ENCODE results near the gene PPP4R4. TPM values are rescaled to one million over a fixed set of nuclear protein-coding genes. Genes with fewer than 3 reads are reported as not detected.

PPP4R4 gene
- total RNA-seq, 1 experiment from 2014 or later, result not detected

GRCh38 chr14:94237046-94237445, 62.9 kb downstream of the PPP4R4 start:
- H3F3A ChIP-seq (ENCODE audit: insufficient read depth, low read depth), result no peaks in the 10 kb centered on the region
- no peaks in the 10 kb centered on the region for H3K4me1 ChIP-seq (replicated peaks; ENCODE audit: insufficient read depth)
- H3K36me3 ChIP-seq (ENCODE audit: low read depth), result no peaks in the 10 kb centered on the region
- H4K20me1 ChIP-seq (ENCODE audit: insufficient read depth), result no peaks in the 10 kb centered on the region
- no peaks in the 10 kb centered on the region for H3K9me2 ChIP-seq (ENCODE audit: insufficient read depth)
- H2AFZ ChIP-seq, result no peak overlapping the region
- CTCF ChIA-PET, result no interaction called here
- TF ChIP-seq, protein P1, sequence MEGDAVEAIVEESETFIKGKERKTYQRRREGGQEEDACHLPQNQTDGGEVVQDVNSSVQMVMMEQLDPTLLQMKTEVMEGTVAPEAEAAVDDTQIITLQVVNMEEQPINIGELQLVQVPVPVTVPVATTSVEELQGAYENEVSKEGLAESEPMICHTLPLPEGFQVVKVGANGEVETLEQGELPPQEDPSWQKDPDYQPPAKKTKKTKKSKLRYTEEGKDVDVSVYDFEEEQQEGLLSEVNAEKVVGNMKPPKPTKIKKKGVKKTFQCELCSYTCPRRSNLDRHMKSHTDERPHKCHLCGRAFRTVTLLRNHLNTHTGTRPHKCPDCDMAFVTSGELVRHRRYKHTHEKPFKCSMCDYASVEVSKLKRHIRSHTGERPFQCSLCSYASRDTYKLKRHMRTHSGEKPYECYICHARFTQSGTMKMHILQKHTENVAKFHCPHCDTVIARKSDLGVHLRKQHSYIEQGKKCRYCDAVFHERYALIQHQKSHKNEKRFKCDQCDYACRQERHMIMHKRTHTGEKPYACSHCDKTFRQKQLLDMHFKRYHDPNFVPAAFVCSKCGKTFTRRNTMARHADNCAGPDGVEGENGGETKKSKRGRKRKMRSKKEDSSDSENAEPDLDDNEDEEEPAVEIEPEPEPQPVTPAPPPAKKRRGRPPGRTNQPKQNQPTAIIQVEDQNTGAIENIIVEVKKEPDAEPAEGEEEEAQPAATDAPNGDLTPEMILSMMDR (conservative IDR thresholded peaks at IDR 0.05), result no peak
- TF ChIP-seq EZH2 (IDR thresholded peaks at IDR 0.05; ENCODE audit: low read depth), result no peak
- H3K4me3 ChIP-seq, result no peak overlapping the region
- no TSS peak for BruUV-seq (replicated peaks)
- H3K27me3 ChIP-seq (ENCODE audit: insufficient read depth, low read depth), result no peaks in the 10 kb centered on the region
- POLR2A ChIA-PET (ENCODE audit: unreplicated experiment), result no interaction called here
- no peaks in the 10 kb centered on the region for H3K79me2 ChIP-seq (ENCODE audit: low read depth)
- H3K9me3 ChIP-seq (ENCODE audit: insufficient read depth, low read depth), result no peaks in the 10 kb centered on the region
- no peak overlapping the region for H3K27ac ChIP-seq
- no peak overlapping the region for H3K4me2 ChIP-seq
- no peak for DNase-seq
- intact Hi-C loops (cut with micrococcal nuclease; ENCODE audit: unreplicated experiment), result no loop called here

DNA sequence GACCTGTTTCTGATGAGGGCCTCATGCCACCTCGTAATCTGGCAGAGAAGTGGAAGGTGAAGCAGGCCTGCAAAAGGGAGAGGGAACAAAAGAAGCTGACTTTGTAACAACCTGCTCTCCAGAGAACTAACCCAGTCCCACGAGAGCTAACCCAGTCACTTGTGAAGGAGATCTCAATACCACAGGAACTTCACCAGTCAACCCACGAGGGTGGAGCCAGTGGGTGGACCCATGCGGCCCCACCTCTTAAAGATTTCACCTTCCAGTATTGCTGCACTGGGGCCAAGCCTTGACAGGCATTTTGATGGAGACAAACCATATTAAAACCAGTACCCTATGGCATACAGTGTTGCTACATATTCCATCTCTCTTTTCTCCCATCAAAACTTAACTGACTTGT, 63.9 kb downstream of the PPP4R4 start:
- Histone ChIP-seq H3K4me2 (no peak overlapping the region), H3K27ac (no peak overlapping the region), H3K79me2 (ENCODE audit: low read depth) (no peaks in the 10 kb centered on the region), H3K9me2 (ENCODE audit: insufficient read depth) (no peaks in the 10 kb centered on the region), H3K36me3 (ENCODE audit: low read depth) (no peaks in the 10 kb centered on the region), H3F3A (ENCODE audit: insufficient read depth, low read depth) (no peaks in the 10 kb centered on the region), H3K27me3 (ENCODE audit: insufficient read depth, low read depth) (no peaks in the 10 kb centered on the region), H3K9me3 (ENCODE audit: insufficient read depth, low read depth) (no peaks in the 10 kb centered on the region), H4K20me1 (ENCODE audit: insufficient read depth) (no peaks in the 10 kb centered on the region), H2AFZ (no peak overlapping the region), H3K4me3 (no peak overlapping the region), H3K4me1 (replicated peaks; ENCODE audit: insufficient read depth) (no peaks in the 10 kb centered on the region)
- ChIA-PET POLR2A (ENCODE audit: unreplicated experiment) (no interaction called here), CTCF (no interaction called here)
- no peak for DNase-seq
- no TSS peak for BruUV-seq (replicated peaks)
- TF ChIP-seq, protein P1 (conservative IDR thresholded peaks at IDR 0.05), result no peak
- no peak for TF ChIP-seq EZH2 (IDR thresholded peaks at IDR 0.05; ENCODE audit: low read depth)
- intact Hi-C loops (cut with micrococcal nuclease; ENCODE audit: unreplicated experiment), result no loop called here

- no peak overlapping the region for H3K27ac ChIP-seq
- no peaks in the 10 kb centered on the region for H3K9me3 ChIP-seq (ENCODE audit: insufficient read depth, low read depth)
- H3K4me1 ChIP-seq (replicated peaks; ENCODE audit: insufficient read depth), result no peaks in the 10 kb centered on the region
- H3F3A ChIP-seq (ENCODE audit: insufficient read depth, low read depth), result no peaks in the 10 kb centered on the region
- TF ChIP-seq, protein P1 (conservative IDR thresholded peaks at IDR 0.05), result no peak
- no peak for TF ChIP-seq EZH2 (IDR thresholded peaks at IDR 0.05; ENCODE audit: low read depth)
- no peaks in the 10 kb centered on the region for H3K27me3 ChIP-seq (ENCODE audit: insufficient read depth, low read depth)
- H3K79me2 ChIP-seq (ENCODE audit: low read depth), result no peaks in the 10 kb centered on the region
- no peak overlapping the region for H3K4me3 ChIP-seq
- H3K36me3 ChIP-seq (ENCODE audit: low read depth), result no peaks in the 10 kb centered on the region
- no peaks in the 10 kb centered on the region for H4K20me1 ChIP-seq (ENCODE audit: insufficient read depth)
- H2AFZ ChIP-seq, result no peak overlapping the region
- BruUV-seq (replicated peaks), result no TSS peak
- H3K9me2 ChIP-seq (ENCODE audit: insufficient read depth), result no peaks in the 10 kb centered on the region
- intact Hi-C loops (cut with micrococcal nuclease; ENCODE audit: unreplicated experiment), result no loop called here
- DNase-seq, result no peak
- POLR2A ChIA-PET (ENCODE audit: unreplicated experiment), result no interaction called here
- H3K4me2 ChIP-seq, result no peak overlapping the region
- CTCF ChIA-PET, result no interaction called here
Observed at GRCh38 chr14:94239406-94239805, 65.3 kb downstream of the PPP4R4 start.

All from PC-9 (cell line).